ENCODE measurements around the gene DISC1.

DNA sequence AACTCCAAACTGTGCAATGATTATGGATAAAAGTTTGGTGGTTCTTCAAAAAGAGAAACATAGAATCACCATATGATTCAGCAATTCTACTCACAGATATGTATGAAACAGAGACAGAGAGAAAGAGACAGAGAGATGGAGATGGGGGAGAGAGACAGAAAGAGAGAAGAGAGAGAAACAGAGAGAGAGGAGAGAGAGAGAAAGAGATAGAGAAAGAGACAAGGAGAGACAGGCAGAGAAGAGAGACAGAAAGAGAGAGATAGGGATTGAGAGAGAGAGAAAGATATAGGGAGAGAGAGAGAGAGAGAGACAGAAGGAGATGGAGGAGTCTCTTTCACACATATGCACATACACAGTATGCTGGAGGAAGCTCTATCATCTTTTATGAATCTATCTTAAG lies 87.8 kb downstream of the DISC1 start:
- no peak for TF ChIP-seq PPARA (CRISPR knock-in tag; IDR thresholded peaks at IDR 0.05; ENCODE audit: borderline replicate concordance)
- no peak for TF ChIP-seq TOX (CRISPR knock-in tag; IDR thresholded peaks at IDR 0.05; ENCODE audit: borderline replicate concordance)
- TF ChIP-seq ARNTL (CRISPR knock-in tag; IDR thresholded peaks at IDR 0.05; ENCODE audit: borderline replicate concordance, low read depth): no peak
- TF ChIP-seq ZFP30 (CRISPR knock-in tag; IDR thresholded peaks at IDR 0.05): no peak
- TF ChIP-seq ZFP3 (CRISPR knock-in tag; IDR thresholded peaks at IDR 0.05): no peak
- TF ChIP-seq, protein P1, sequence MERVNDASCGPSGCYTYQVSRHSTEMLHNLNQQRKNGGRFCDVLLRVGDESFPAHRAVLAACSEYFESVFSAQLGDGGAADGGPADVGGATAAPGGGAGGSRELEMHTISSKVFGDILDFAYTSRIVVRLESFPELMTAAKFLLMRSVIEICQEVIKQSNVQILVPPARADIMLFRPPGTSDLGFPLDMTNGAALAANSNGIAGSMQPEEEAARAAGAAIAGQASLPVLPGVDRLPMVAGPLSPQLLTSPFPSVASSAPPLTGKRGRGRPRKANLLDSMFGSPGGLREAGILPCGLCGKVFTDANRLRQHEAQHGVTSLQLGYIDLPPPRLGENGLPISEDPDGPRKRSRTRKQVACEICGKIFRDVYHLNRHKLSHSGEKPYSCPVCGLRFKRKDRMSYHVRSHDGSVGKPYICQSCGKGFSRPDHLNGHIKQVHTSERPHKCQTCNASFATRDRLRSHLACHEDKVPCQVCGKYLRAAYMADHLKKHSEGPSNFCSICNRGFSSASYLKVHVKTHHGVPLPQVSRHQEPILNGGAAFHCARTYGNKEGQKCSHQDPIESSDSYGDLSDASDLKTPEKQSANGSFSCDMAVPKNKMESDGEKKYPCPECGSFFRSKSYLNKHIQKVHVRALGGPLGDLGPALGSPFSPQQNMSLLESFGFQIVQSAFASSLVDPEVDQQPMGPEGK (CRISPR knock-in tag; IDR thresholded peaks at IDR 0.05; ENCODE audit: borderline replicate concordance): no peak
- no peak for TF ChIP-seq ISL1 (CRISPR knock-in tag; IDR thresholded peaks at IDR 0.05)
- no peak for TF ChIP-seq RARB (CRISPR knock-in tag; IDR thresholded peaks at IDR 0.05)
- TF ChIP-seq CSDC2 (CRISPR knock-in tag; IDR thresholded peaks at IDR 0.05): no peak
